SK-N-SH (cell line): ENCODE measurements around the gene VPS26B. TPM values are rescaled to one million over a fixed set of nuclear protein-coding genes. Genes with fewer than 3 reads are reported as not detected.

Experiments used
- CTCF ChIA-PET: fragments of 300-600, 350-600 bp; formaldehyde crosslinking; extraction: SDS; loops from one replicate; lab custom pipeline; 2021; lab: Yijun Ruan, JAX
- POLR2A ChIA-PET: fragments of 350-600 bp; sonication (Branson Sonifier 250); formaldehyde crosslinking; extraction: SDS; loops from one replicate; lab custom pipeline; 2020; ENCODE audit warnings: antibody characterized with exemption, inconsistent platforms; lab: Yijun Ruan, JAX
- DNase-seq: peaks from one replicate; pipeline ENCODE4 v3.0.0; 2012
- H2AFZ ChIP-seq: fragments of 200-600 bp; sonication (generic); 2 replicates; pipeline ENCODE4 v1.8.1; 2016; ENCODE audit warnings: antibody characterized with exemption, mild to moderate bottlenecking, low read depth
- H3F3A ChIP-seq: fragments of 200-600 bp; sonication (generic); replicated peaks from 2 replicates; pipeline ENCODE3; 2016; ENCODE audit warnings: antibody characterized with exemption, mild to moderate bottlenecking; ENCODE audit not compliant: insufficient read depth
- H3K27ac ChIP-seq, 2 experiments: fragments of 200-500 bp in 1 of 2; fragments of 200-600 bp in 1 of 2; sonication (Bioruptor generic) in 1 of 2; sonication (generic), shearing (Covaris generic) in 1 of 2; 2 replicates each; pipeline versions ENCODE4 v1.5.1 to v1.6.1; 2014 to 2016; ENCODE audit warnings: low read depth in 2 of 2, inconsistent platforms in 1 of 2, low read length in 1 of 2, mild to moderate bottlenecking in 1 of 2, mixed read lengths in 1 of 2
- H3K27me3 ChIP-seq: fragments of 200-600 bp; sonication (generic), shearing (Covaris generic); 2 replicates; pipeline ENCODE4 v1.6.1; 2016; ENCODE audit warnings: mixed run types; ENCODE audit not compliant: insufficient read depth
- H3K36me3 ChIP-seq, 2 experiments: fragments of 200-500 bp in 1 of 2; fragments of 200-600 bp in 1 of 2; sonication (Bioruptor generic) in 1 of 2; sonication (generic) in 1 of 2; replicated peaks in 1 of 2; 2 replicates each; pipeline versions ENCODE3 to v1.5.1; 2014 to 2016; ENCODE audit warnings: low read length in 1 of 2, mild to moderate bottlenecking in 1 of 2; ENCODE audit not compliant: insufficient read depth in 2 of 2, control insufficient read depth in 1 of 2
- H3K4me1 ChIP-seq, 2 experiments: fragments of 200-500 bp in 1 of 2; fragments of 200-600 bp in 1 of 2; sonication (Bioruptor generic) in 1 of 2; sonication (generic), shearing (Covaris generic) in 1 of 2; 2 replicates each; pipeline versions ENCODE4 v1.5.1 to v1.6.1; 2014 to 2016; ENCODE audit warnings: low read depth in 1 of 2, low read length in 1 of 2, mixed run types in 1 of 2; ENCODE audit not compliant: insufficient read depth in 2 of 2, control insufficient read depth in 1 of 2
- H3K4me2 ChIP-seq: fragments of 200-600 bp; sonication (generic), shearing (Covaris generic); 2 replicates; pipeline ENCODE4 v1.6.1; 2017; ENCODE audit warnings: mixed run types
- H3K4me3 ChIP-seq, 2 experiments: fragments of 200-500 bp in 1 of 2; fragments of 200-600 bp in 1 of 2; sonication (Bioruptor generic) in 1 of 2; sonication (generic), shearing (Covaris generic) in 1 of 2; 2 replicates each; pipeline versions ENCODE4 v1.5.1 to v1.8.1; 2014 to 2016; ENCODE audit warnings: low read depth in 2 of 2, inconsistent platforms in 1 of 2, low read length in 1 of 2, mild to moderate bottlenecking in 1 of 2, mixed read lengths in 1 of 2, moderate library complexity in 1 of 2
- H3K79me2 ChIP-seq: fragments of 200-600 bp; sonication (generic); 2 replicates; pipeline ENCODE4 v1.8.1; 2017; ENCODE audit warnings: mild to moderate bottlenecking; ENCODE audit not compliant: insufficient read depth
- H3K9ac ChIP-seq: fragments of 200-600 bp; sonication (generic); 2 replicates; pipeline ENCODE4 v1.6.1; 2017; ENCODE audit warnings: mixed run types
- H3K9me2 ChIP-seq: fragments of 200-600 bp; sonication (generic); 2 replicates; pipeline ENCODE4 v1.6.1; 2017; ENCODE audit warnings: mixed run types
- H3K9me3 ChIP-seq: fragments of 200-600 bp; sonication (generic); 2 replicates; pipeline ENCODE4 v1.6.1; 2017; ENCODE audit warnings: mixed run types, mild to moderate bottlenecking, moderate library complexity
- H4K20me1 ChIP-seq: fragments of 200-600 bp; sonication (generic); 2 replicates; pipeline ENCODE4 v1.6.1; 2017; ENCODE audit warnings: mild to moderate bottlenecking, mixed run types; ENCODE audit not compliant: insufficient read depth
- CTCF ChIP-seq: fragments of 200-600 bp; sonication (generic); IDR thresholded peaks from 2 replicates; pipeline ENCODE4 v1.6.1; 2017; ENCODE audit warnings: antibody characterized with exemption, mild to moderate bottlenecking, moderate library complexity
- ELF1 ChIP-seq: IDR thresholded peaks from 2 replicates; pipeline ENCODE4 v1.4.0; 2012
- EP300 ChIP-seq, 2 experiments: IDR thresholded peaks; 2 replicates each; pipeline versions ENCODE4 v1.4.0 to v1.6.1; 2012; ENCODE audit warnings: borderline replicate concordance in 1 of 2, low read depth in 1 of 2, low read length in 1 of 2
- FOSL2 ChIP-seq: IDR thresholded peaks from 2 replicates; pipeline ENCODE4 v1.4.0; 2012; ENCODE audit warnings: low read depth, mild to moderate bottlenecking, moderate library complexity, borderline replicate concordance
- FOXJ3 ChIP-seq: sonication (generic); formaldehyde crosslinking; IDR thresholded peaks from 2 replicates; pipeline ENCODE4 v1.5.1; 2020; ENCODE audit warnings: mild to moderate bottlenecking, missing genetic modification reagents
- MEF2A ChIP-seq: IDR thresholded peaks from 2 replicates; pipeline ENCODE4 v1.4.0; 2012; ENCODE audit warnings: low read depth, borderline replicate concordance
- NFIC ChIP-seq: IDR thresholded peaks from 2 replicates; pipeline ENCODE4 v1.4.0; 2012; ENCODE audit warnings: borderline replicate concordance
- NRF1 ChIP-seq: IDR thresholded peaks from 2 replicates; pipeline ENCODE4 v1.6.1; 2012; ENCODE audit warnings: low read depth, mild to moderate bottlenecking, low read length
- PBX3 ChIP-seq: IDR thresholded peaks from 2 replicates; pipeline ENCODE4; 2012
- POLR2AphosphoS5 ChIP-seq: IDR thresholded peaks from 2 replicates; pipeline ENCODE4 v1.6.1; 2012; ENCODE audit warnings: low read depth, low read length
- RAD21 ChIP-seq: IDR thresholded peaks from 2 replicates; pipeline ENCODE4 v1.6.1; 2012; ENCODE audit warnings: mild to moderate bottlenecking, low read length
- RXRA ChIP-seq: IDR thresholded peaks from 2 replicates; pipeline ENCODE4 v1.4.0; 2012; ENCODE audit warnings: low read depth, mild to moderate bottlenecking, borderline replicate concordance
- TAF1 ChIP-seq: IDR thresholded peaks from 2 replicates; pipeline ENCODE4 v1.6.1; 2012; ENCODE audit warnings: low read depth, mild to moderate bottlenecking, low read length, moderate library complexity, borderline replicate concordance
- TEAD4 ChIP-seq: IDR thresholded peaks from 2 replicates; pipeline ENCODE4 v1.4.0; 2012; ENCODE audit warnings: mild to moderate bottlenecking, borderline replicate concordance; ENCODE audit not compliant: insufficient read depth
- YY1 ChIP-seq: IDR thresholded peaks from 2 replicates; pipeline ENCODE4 v1.4.0; 2012; ENCODE audit warnings: low read depth, mild to moderate bottlenecking
- WGBS: methylation state at CpG from one replicate; pipeline ENCODE4 v1.1.6; 2017; ENCODE audit warnings: low lambda C conversion rate; 5-methylcytosine and 5-hydroxymethylcytosine counted together
- polyA plus RNA-seq, 3 experiments: library from polyadenylated mRNA; depleted of rRNA; stranded (reverse); fragments of >200 nt; gene quantifications; 2 replicates each; pipeline ENCODE4 v1.2.3, GENCODE V29; 2012

The VPS26B gene
- polyA plus RNA-seq, 1 of the 3 experiments (the other 2 are of a cell fraction): 53.0 TPM

- TF ChIP-seq FOSL2 (no peak), PBX3 (no peak), TAF1 (no peak), MEF2A (no peak)
Measured at GRCh38 chr11:134242376-134242775, 17.9 kb downstream of the VPS26B start (continued).

GRCh38 chr11:134243913-134244312, 19.4 kb downstream of the VPS26B start:
- Histone ChIP-seq H3K27ac (no peak overlapping the region), H3F3A (no peaks in the 10 kb centered on the region), H3K79me2 (0 out of 2 replicates have a peak, but pooled peaks cover 5% of the 10 kb centered on the region), H3K4me2 (no peak overlapping the region), H3K9ac (no peak overlapping the region), H4K20me1 (no peaks in the 10 kb centered on the region), H3K36me3 (peaks cover 35 to 93% of the 10 kb centered on the region in 2 experiments), H3K4me3 (no peak overlapping the region), H3K4me1 (peaks cover 0 to 3% of the 10 kb centered on the region in 2 experiments; a peak in 1 of 4 replicates), H3K9me3 (no peaks in the 10 kb centered on the region), H3K27me3 (no peaks in the 10 kb centered on the region), H3K9me2 (no peaks in the 10 kb centered on the region), H2AFZ (no peak overlapping the region)
- DNase-seq: no peak
- CTCF ChIA-PET: interaction anchor here (0.5 to 3.2 kb wide), 14 partner anchors 10 to 194 kb away, joined by 3 to 14 read pairs (median 4); partner anchors contain the start of genes ACAD8, NCAPD3, THYN1 and VPS26B
- 100% methylated on average over 3 of the region's 4 CpGs for WGBS
- POLR2A ChIA-PET: no interaction called here
- TF ChIP-seq ELF1: no peak
- no peak for TF ChIP-seq RAD21
- no peak for TF ChIP-seq FOXJ3
- no peak for TF ChIP-seq POLR2AphosphoS5
- no peak for TF ChIP-seq NRF1
- no peak for TF ChIP-seq EP300 (IDR thresholded peaks at IDR 0.05; ENCODE audit: borderline replicate concordance in 1 of 2, low read depth in 1 of 2, low read length in 1 of 2)
- no peak for TF ChIP-seq CTCF
- no peak for TF ChIP-seq NFIC
- no peak for TF ChIP-seq TEAD4
- TF ChIP-seq PBX3: no peak
- no peak for TF ChIP-seq YY1
- TF ChIP-seq RXRA: no peak
